Measurements from ENCODE around the gene MARVELD2. TPM values are rescaled to one million over a fixed set of nuclear protein-coding genes. Genes with fewer than 3 reads are reported as not detected.

The MARVELD2 gene
- total and polyA plus RNA-seq, 2 of the 13 experiments (the other 11 are each of a cell fraction or from before 2014, with no cell fraction given) = 11.1 to 15.4 TPM

- TF ChIP-seq HNRNPL (IDR thresholded peaks at IDR 0.05; ENCODE audit: low read depth, low read length) (peak; percentile 78; the same call in 1 of the 2 replicates), ZKSCAN8 (CRISPR knock-in tag; IDR thresholded peaks at IDR 0.05; ENCODE audit: borderline replicate concordance) (no peak; the same call in 1 of the 2 replicates), LCORL (IDR thresholded peaks at IDR 0.05) (no peak), LCORL (CRISPR knock-in tag; IDR thresholded peaks at IDR 0.05) (peak; percentile 34), SMARCC2 (IDR thresholded peaks at IDR 0.05) (no peak), ZBTB10 (CRISPR knock-in tag; IDR thresholded peaks at IDR 0.05; ENCODE audit: borderline replicate concordance) (no peak), NR2F2 (IDR thresholded peaks at IDR 0.05; ENCODE audit: borderline replicate concordance, low read depth) (no peak; the same call in 1 of the 2 replicates), RAD21 (CRISPR knock-in tag; IDR thresholded peaks at IDR 0.05) (peak; percentile 46; the same call in 1 of the 2 replicates), MXD1 (CRISPR knock-in tag; IDR thresholded peaks at IDR 0.05) (peak; percentile 91), TGIF2 (CRISPR knock-in tag; IDR thresholded peaks at IDR 0.05) (0 out of 2 replicates have a peak, but pooled peaks have one; percentile 76), KLF9 (CRISPR knock-in tag; IDR thresholded peaks at IDR 0.05; ENCODE audit: low read depth) (peak; percentile 76; the same call in 1 of the 2 replicates), DBP (CRISPR knock-in tag; IDR thresholded peaks at IDR 0.05; ENCODE audit: not compliant biosample characterization) (no peak), SRSF1 (optimal IDR thresholded peaks at IDR 0.05; ENCODE audit: low read depth, low read length) (peak; percentile 44), MTERF4 (CRISPR knock-in tag; IDR thresholded peaks at IDR 0.05) (peak; percentile 82), THAP11 (CRISPR knock-in tag; IDR thresholded peaks at IDR 0.05) (peak; percentile 91), CEBPB (IDR thresholded peaks at IDR 0.05; ENCODE audit: borderline replicate concordance, low read depth, low read length) (no peak), ZNF331 (CRISPR knock-in tag; IDR thresholded peaks at IDR 0.05) (no peak), POLR2AphosphoS2 (IDR thresholded peaks at IDR 0.05; ENCODE audit: low read depth, low read length) (peak; percentile 18; the same call in 1 of the 2 replicates), KLF15 (CRISPR knock-in tag; IDR thresholded peaks at IDR 0.05; ENCODE audit: borderline replicate concordance) (peak; percentile 1; the same call in 1 of the 2 replicates), JDP2 (CRISPR knock-in tag; IDR thresholded peaks at IDR 0.05; ENCODE audit: borderline replicate concordance) (no peak; the same call in 1 of the 2 replicates), U2AF1 (optimal IDR thresholded peaks at IDR 0.05; ENCODE audit: low read depth, low read length) (no peak), ZNF10 (CRISPR knock-in tag; IDR thresholded peaks at IDR 0.05; ENCODE audit: borderline replicate concordance, low read depth) (no peak), HIVEP1 (CRISPR knock-in tag; IDR thresholded peaks at IDR 0.05) (peak; percentile 49; the same call in 1 of the 2 replicates), MAFF (IDR thresholded peaks at IDR 0.05; ENCODE audit: low read depth, low read length) (no peak)
- TF ChIP-seq, protein P1, sequence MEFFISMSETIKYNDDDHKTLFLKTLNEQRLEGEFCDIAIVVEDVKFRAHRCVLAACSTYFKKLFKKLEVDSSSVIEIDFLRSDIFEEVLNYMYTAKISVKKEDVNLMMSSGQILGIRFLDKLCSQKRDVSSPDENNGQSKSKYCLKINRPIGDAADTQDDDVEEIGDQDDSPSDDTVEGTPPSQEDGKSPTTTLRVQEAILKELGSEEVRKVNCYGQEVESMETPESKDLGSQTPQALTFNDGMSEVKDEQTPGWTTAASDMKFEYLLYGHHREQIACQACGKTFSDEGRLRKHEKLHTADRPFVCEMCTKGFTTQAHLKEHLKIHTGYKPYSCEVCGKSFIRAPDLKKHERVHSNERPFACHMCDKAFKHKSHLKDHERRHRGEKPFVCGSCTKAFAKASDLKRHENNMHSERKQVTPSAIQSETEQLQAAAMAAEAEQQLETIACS (CRISPR knock-in tag; IDR thresholded peaks at IDR 0.05) = no peak; the same call in 1 of the 2 replicates
These were observed 45.4 kb upstream of the MARVELD2 start, which contains the start of the genes AK6, RAD17 and TAF9 (continued) for GRCh38 chr5:69369340-69370121.

Measured in HepG2 (cell line).